Subcutaneous adipose tissue (tissue), 4 donors: Measurements from ENCODE around the gene PHACTR4. TPM values are rescaled to one million over a fixed set of nuclear protein-coding genes. Genes with fewer than 3 reads are reported as not detected.

Experiments used
- total RNA-seq, 4 donors: library from RNA; depleted of rRNA; stranded (reverse); fragments of >200 nt; gene quantifications; one replicate each; pipeline ENCODE4 v1.1.0, GENCODE V29; 2016
- TF ChIP-seq, protein P1 (sequence below): fragments of 450-650 bp; IDR thresholded peaks from one replicate; pipeline ENCODE4 v1.5.1; 2016; ENCODE audit warnings: low read depth, mild to moderate bottlenecking, control low read depth, antibody characterized with exemption, moderate library complexity

The PHACTR4 gene
- total RNA-seq, 4 donors from 2014 or later, result 15.4 to 24.9 (median 19.1) TPM

GRCh38 chr1:28412731-28413130 lies 43.2 kb downstream of the PHACTR4 start:
- TF ChIP-seq, protein P1, sequence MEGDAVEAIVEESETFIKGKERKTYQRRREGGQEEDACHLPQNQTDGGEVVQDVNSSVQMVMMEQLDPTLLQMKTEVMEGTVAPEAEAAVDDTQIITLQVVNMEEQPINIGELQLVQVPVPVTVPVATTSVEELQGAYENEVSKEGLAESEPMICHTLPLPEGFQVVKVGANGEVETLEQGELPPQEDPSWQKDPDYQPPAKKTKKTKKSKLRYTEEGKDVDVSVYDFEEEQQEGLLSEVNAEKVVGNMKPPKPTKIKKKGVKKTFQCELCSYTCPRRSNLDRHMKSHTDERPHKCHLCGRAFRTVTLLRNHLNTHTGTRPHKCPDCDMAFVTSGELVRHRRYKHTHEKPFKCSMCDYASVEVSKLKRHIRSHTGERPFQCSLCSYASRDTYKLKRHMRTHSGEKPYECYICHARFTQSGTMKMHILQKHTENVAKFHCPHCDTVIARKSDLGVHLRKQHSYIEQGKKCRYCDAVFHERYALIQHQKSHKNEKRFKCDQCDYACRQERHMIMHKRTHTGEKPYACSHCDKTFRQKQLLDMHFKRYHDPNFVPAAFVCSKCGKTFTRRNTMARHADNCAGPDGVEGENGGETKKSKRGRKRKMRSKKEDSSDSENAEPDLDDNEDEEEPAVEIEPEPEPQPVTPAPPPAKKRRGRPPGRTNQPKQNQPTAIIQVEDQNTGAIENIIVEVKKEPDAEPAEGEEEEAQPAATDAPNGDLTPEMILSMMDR, result no peak

- TF ChIP-seq, protein P1, result no peak
Observed at GRCh38 chr1:28416509-28417194, 47.1 kb downstream of the PHACTR4 start.

DNA sequence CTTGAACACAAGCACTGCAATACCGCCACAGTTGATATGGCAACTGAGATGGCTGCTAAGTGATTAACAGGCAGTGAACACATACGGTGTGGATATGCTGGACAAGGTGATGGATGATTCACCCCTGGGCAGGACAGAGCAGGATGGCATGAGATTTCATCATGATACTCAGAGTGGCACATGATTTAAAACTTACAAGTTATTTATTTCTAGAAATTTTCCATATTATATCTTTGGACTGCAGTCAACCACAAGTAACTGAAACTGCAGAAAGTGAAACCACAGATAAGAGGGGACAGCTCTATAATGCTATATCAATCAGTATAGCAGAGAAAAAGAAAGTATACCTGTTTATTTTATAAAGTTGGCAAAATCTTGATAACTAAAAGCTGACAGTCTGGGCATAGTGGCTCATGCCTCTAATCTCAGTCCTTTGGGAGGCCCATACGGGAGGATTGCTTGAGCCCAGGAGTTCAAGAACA lies 47.9 kb downstream of the PHACTR4 start:
- TF ChIP-seq, protein P1, result no peak

DNA sequence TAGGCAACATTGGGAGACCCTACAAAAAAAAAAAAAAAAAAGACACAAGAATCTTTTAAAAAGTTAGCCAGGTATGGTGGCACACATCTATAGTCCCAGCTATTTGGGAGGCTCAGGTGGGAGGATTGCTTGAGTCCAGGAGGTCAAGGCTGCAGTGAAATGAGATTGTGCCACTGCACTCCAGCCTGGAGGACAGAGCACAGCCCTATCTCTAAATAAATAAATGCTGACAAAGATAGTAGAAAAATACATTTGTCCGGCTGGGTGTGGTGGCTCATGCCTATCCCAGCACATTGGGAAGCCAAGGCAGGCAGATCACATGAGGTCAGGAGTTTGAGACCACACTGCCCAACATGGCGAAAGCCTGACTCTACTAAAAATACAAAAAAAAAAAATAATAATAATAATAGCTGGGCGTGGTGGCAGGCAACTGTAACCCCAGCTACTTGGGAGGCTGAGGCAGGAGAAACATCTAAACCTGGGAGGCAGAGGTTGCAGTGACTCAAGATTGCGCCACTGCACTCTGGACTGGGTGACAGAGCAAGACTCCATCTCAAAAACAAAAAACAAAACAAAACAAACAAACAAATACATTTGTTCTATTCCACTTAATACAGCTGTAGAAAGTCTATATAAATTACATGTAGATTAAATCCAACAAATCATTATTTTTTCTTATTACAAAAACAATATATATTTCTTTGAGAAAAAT lies 48.5 kb downstream of the PHACTR4 start:
- TF ChIP-seq, protein P1, result no peak

- TF ChIP-seq, protein P1, result no peak
Observed at GRCh38 chr1:28421744-28422143, 52.2 kb downstream of the PHACTR4 start.

DNA sequence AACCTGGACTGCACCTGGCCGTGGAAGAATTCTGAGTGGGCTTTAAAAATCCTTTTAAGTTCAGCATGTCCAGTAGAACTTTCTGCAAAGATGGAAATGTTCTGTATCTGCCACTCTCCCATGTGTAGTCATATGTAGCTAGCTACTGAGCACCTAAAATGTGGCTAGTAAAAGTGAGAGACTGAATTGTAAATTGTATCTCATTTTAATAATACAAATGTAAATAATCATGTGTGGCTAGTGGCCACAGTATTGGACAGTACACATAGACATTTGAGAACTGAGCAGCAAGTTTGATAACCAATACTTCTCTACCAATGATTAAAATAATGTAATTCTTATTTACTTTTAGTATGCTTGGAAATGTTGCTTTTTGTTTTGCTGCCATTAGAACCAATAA lies 57.3 kb downstream of the PHACTR4 start:
- TF ChIP-seq, protein P1, result no peak

GRCh38 chr1:28428012-28428411 lies 58.5 kb downstream of the PHACTR4 start:
- TF ChIP-seq, protein P1, result no peak
